Effector CD4-positive, alpha-beta T cell (primary cell): Measurements from ENCODE around the gene MICB.
"Not testable (repeated sequence)": the region's sequence is repeated elsewhere in the genome, so short reads cannot be mapped to it uniquely, and the experiment has no call there.

ENCODE experiments used
- DNase-seq: peaks from one replicate; pipeline ENCODE4 v3.0.0-alpha.2; 2020
- total RNA-seq: gene quantifications from one replicate; lab custom pipeline; 2026; lab: John Stamatoyannopoulos, UW

The MICB gene
- 30.6 reads per million, percentile 57 among the genes with 10 or more reads in this experiment for total RNA-seq

DNA sequence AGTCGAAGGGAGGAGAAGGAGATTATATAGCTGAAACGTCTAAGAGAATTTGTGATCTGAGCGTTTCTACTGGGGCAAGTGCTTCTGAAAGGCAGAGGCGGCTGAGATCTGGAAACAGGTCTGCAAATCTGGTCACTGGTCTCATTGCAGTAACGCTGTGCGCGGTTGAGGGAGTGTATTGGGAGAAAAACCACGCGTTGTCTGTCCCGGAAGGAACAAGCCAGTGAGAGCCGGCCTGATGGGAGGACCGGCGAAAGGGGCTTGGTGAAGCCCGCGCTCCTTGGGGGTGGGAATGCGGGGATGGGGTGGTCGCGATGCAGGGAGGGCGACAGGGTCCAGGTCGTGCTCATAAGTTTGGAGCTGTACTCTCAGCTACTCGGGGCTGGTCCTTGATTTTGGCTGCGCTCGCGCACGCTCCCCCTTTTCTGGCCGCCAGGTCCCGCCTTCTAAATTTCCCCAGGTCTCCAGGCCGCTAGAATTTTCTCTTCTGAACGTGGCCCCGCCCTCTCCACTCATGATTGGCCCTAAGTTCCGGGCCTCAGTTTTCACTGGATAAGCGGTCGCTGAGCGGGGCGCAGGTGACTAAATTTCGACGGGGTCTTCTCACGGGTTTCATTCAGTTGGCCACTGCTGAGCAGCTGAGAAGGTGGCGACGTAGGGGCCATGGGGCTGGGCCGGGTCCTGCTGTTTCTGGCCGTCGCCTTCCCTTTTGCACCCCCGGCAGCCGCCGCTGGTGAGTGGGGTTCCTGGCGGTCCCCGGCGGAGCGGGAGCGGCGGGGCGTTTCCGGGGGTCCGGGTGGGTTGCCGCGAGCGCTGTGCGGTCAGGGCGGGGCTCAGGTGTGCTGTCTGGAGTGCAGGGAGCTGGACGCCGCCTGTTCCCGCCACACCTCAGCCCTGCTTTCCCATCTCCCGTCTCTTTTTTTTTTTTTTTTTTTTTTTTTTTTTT is at the start of gene MICB:
Gene MICB (plus strand): TSS at position 615 of the 946 bp plus-strand sequence. CDS start 49 bp downstream, at position 664.
- DNase-seq, result peak; percentile 88

DNA sequence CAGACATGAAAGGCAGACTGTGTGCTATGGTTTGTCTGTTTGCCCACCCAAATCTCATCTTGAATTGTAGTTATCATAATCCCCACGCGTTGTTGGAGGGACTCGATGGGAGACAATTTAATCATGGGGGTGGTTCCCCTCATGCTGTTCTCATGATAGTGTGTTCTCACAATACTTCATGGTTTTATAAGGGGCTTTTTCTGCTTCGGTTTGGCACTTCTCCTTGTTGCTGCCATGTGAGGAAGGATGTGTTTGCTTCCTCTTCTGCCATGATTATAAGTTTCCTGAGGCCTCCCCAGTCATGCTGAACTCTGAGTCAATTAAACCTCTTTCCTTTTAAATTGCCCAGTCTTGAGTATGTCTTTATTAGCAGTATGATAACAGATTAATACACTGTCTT is 47.2 kb upstream of the MICB start:
- DNase-seq, result no peak

DNA sequence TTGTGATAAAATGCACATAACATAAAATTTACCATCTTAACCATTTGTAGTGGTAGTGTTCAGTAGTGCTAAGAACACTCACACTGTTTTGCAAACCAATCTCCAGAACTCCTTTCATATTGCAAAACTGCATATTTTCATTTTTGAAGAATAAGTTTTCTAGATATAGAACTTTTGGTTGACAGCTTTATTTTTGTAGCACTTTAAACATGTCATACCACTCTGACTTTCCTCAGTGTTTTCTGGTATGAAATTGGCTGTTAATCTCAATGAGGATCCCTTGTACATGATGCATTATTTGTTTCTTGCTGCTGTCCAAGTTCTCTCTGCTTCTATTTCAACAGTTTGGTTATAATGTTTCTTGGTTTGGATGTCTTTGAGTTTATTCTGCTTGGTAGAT is 45.1 kb upstream of the MICB start:
- DNase-seq, result no peak

DNA sequence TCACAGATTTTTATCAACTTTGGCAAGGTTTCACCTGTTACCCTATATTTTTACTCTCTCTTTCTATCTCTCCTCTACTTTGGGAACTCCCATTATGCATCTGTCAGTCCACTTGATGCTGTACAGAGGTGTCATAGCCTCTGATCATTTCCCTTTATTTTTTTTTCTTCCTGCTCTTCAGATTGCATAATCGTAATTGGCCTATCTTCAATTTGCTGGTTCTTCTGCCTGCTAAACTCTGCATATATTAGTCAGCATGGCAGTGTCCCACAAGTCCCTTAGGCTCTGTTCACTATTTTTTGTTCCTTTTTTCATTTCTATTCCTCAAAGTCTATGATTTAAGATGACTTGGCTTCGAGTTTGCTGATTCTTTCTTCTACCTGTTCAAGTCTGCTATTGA is 44.7 kb upstream of the MICB start:
- DNase-seq, result no peak

DNA sequence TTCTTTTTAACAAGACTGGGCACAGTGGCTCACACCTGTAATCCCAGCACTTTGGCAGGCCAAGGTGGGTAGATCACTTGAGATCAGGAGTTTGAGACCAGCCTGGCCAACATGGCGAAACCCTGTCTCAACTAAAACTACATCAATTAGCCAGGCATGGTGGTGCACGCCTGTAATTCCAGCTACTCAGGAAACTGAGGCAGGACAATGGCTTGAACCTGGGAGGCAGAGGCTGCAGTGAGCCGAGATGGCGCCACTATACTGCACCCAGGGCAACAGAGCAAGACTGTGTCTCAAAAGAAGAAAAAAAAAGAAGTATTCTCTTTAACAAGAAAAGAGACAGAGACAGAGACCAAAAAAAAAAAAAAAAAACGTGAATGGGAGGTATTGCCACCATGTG is 38.1 kb upstream of the MICB start:
- DNase-seq, result not testable (repeated sequence)

DNA sequence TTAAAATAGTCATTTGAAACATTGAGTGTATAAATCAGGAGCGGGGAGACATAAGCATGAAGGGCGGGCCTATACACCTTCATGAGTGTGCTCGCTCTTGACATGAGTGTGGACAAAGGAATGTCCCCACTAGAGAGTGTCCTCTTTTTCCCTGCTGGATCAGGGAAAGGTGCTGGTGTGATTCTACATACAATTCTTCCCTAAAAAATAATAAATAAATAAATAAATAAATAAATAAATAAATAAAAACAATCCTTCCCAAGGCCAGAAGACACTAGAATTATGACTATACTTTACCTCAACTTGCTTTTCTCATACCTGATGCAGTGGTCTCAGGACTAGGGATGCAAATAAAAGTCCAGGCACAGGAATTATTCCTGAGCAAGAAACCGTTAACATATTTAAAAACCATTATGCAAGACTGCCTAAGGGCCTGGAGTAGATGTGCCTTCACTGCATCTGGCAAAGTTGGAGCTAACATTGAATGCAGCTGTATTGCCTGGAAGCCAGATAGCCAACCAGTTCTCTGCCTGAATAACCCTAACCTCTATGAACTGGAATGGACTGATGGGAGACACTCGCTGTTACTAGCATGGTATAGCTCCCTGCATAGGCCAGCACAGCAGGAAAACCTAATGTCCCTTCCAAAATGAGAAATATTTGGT is 37.5 kb upstream of the MICB start:
- no peak for DNase-seq

DNA sequence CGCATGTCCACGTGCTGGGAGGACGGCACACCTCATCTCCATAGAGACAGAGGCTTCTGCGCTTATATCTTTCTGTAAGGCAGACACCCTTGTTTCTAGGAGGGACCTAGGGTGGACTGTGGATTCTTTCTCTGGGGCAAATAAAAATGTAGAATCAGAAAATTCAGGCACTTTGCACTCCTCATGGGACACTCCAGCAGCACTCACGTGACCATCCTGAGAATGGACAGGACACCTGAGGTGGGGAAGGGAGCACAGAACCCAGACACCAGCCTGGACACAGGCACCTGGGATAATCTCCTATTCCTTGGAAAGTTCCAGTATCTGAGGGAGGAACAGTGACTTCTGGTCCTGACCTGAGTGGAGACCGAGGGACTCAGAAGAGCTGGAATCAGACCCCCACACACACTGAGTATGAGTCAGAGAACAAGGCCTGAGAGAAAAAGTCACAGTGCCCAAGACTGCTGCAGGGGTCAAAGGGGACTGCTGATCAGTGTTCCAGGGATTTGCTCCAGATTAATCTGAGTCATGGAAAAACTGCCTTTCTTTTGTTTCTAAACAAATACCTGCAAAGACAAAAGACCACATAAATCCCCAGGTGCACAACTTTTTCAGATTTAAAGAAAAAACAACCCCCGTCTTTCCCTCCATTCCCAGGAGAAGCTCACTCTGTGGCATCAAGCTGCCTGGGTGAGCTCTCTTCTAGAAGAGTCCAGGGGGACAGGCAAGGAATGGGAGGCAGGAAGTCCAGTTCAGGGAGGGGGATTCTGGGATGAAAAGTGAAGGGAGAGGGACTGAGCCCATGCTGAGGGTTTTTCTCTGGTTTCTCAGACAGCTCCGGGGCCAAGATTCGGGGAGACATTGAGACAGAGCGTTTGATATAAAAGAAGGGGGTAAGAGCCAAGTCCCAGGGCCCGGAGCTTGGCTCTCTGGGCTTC is 35.6 kb upstream of the MICB start:
- DNase-seq, result no peak

DNA sequence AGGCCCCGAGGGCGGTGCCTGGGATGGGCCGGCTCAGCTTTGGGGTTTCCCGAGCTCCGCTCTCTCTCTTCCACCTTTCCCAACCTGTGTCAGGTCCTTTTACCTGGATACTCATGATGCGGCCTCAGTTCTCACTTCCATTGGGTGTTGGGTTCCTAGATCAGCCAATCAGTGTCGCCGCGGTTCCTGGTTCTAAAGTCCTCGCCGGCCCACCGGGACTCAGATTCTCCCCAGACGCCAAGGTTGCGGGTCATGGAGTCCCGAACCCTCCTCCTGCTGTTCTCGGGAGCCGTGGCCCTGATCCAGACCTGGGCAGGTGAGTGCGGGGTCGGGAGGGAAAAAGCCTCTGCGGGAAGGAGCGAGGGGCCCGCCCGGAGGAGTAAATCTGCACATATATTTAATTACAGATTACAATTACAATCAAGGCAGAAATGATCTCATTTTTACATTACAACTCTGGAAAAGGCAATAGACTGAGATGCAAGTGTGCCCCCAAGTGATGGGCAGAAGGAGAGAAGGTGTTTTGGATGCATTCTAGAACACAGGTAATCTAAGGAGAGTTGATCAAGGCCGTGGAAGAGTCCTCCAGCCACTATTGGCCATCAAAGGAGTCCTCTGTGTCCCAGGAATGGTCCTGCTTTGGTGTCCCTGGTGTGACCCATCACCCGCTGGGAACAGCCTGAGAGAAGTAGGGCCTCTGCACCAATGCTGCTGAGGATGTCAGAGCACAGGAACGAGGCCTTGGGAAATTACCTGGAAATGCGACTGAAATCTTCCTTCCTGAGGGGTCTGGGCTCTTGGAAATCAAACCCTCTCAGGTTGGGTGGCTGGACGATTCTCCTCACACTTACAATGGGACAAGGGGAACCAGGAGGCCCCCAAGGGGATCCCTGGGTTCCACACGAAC is 34.7 kb upstream of the MICB start:
- peak; percentile 90 for DNase-seq

DNA sequence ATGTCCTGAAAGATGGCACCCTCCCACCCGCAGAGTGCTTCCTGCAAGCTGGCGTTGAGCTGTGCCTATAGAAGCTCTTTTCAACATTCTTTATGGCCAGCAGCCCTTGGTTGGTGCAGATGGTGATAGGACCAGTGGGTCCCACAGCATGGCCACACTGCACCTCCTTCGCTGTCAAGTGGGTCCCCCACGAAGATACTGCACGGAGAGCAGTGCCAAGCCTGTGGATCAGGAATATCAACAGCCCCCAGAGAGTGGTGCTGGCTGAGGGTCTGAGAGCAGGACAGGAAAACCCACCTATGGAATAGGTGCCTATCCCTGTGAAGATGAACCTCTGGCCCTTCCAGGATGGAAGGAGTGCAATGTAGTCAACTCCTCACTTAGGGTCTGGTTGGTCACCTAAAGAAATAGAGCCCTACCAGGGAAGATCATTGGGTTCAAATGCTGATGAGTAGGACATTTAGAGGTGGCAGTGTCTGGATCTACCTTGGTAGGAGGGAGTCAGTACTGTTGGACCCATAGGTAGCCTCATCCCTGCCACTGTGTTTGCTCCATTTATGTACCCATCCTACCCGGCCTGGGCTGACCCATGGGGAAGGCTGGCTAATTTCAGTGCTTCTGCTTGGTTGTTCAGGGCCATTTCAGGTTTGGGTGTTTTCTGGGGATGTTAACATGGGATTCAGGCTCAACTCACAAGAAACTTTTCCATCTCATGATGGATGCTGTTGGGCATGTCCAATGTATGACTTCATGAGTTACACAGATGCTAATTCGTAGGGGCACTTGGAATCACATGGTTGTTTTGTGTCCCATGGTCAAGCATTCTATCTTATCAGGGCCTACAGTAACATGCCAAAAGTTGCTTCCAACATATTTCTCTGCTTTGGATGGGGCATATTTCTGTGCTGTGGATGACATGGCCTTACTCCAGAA is 33.4 kb upstream of the MICB start:
- DNase-seq, result no peak

DNA sequence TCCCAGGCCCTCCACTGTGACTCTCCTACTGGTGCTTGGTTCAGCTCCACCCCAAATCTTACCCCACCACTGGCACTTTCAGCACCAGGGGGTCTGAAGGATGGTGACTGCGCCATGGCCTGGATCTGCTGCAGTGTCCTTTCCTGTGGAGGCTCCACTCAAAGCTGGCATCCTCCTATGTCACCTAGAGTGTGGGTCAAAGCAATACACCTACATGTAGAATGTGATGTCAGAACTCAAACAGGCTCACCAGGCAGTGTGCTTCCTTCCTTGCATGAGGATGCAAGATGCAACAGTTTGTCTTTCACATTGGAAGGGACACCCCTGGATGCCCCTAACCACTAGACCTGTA is 32.8 kb upstream of the MICB start:
- no peak for DNase-seq

DNA sequence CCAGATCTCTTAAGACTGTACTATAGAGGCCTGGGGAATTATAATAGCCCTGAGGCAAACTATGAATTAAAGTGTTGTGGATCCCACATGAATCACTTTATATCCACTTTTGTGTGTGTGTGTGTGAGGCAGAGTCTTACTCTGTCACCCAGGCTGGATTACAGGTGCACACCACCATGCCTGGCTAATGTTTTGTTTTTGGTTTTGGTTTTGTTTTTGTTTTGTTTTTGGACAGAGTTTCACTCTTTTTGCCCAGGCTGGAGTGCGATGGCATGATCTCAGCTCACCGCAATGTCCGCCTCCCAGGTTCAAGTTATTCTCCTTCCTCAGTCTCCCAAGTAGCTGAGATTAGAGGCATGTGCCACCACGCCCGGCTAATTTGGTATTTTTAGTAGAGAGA is 32.2 kb upstream of the MICB start:
- no peak for DNase-seq

DNA sequence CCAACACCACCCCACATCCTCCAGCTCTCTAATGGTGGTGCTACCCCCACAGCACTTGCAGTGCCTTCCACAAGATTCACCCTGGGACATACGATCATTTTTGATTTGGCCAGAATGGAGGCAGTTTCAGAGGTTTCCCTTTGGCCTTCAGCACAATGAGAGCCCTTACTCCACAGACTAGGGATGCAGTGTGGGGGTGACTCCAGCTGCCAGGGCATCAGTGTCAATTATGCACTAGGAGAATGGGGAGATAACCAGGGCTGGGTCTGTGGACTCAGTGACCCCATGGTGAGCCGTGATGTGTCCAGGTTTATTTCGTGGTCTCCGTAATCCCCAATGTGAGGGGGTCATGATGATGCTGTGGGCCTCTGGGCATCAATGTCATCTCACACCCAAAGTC is 31.5 kb upstream of the MICB start:
- no peak for DNase-seq

DNA sequence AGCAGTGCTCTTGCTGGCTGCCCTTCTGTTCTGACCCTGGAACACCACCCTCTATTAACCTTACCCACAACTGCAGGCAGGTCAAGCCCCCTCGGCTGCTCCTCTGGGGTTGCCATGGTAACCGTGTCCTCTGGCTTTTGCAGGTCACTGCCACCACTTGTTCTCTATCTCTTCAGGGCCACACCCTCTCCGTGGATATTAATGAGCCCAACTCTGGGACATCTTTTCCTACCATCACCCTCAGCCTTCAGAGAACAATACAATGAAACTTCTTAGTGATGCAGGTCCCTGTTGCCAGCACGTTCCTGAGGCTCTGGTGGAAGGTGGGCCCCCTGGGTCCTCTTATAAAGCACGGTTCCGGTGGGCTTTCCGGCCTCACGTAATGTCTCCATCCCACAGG is 30.8 kb upstream of the MICB start:
- DNase-seq, result no peak

DNA sequence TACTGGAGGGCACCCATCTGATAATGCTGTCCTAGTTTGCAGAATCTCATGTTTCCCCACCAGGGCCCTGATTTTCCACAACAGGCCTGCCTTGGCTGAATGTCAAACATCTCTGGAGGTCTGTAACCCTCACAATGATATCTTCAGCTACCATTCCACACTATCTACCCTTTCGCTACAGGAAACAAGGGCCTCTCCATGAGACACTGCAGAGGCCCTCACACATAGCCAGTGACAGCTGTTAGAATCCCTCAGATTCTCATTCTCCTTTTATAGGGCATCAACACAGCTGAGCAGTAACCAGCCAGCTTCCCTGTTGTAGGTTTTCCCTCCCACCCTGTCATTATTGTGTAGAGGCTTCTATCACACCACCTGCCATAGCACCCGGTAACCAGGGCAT is 29.6 kb upstream of the MICB start:
- DNase-seq, result no peak

DNA sequence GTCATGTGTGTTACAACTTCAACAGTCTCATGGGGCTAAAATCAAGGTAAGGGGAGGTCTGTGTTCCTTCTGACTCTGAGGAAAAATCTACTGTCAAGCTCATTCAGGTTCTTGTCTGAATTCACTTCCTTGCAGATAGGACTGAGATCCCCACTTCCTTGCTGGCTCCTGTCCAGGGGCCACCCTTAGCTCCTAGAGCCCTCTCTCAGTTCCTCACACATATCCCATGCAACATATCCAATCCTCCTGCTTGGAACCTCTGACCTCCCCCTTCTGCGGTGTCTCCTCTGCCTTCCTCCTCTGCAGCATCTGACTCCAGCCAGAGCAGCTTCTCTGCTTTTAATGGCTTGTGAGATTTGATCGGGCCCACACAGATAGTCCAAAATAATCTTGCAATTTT is 27.1 kb upstream of the MICB start:
- DNase-seq, result no peak

DNA sequence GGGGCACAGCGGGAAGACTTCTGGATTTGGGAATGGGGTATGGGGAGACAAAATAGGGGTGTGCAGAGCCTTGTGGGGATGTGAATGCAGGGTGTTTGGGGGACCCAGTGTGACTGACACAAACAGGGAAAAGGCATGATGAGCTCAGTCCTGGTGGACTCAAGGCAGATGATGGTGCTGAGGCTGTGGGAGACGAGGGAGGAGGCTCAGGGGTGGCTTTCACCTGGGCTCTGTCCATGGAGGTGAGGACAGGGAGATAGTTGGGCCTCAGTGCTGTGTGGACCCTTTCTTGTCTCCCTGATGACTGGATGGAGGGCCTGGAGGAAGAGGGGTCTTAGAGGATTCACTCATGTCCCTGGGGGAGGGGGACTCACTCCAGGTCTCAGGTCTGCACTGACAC is 26.2 kb upstream of the MICB start:
- no peak for DNase-seq

DNA sequence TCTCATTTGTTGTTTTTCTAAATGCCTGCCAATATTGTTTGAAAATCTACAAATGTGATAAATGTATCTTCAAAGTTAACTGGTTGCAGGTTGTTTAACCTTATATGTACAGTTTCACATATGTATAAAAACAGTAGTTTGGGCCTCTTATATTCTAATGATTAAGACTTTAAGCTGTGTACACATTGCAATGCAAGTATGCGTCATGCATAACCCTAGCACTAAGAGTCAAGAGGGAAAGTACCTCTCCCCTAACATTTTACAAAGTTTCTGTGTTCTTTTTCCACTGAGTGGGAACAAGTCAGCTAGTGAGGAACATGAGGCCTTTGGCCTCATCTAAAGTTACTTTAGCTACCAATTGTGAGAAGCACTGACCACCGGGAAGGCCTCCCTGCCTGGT is 25.7 kb upstream of the MICB start:
- no peak for DNase-seq

DNA sequence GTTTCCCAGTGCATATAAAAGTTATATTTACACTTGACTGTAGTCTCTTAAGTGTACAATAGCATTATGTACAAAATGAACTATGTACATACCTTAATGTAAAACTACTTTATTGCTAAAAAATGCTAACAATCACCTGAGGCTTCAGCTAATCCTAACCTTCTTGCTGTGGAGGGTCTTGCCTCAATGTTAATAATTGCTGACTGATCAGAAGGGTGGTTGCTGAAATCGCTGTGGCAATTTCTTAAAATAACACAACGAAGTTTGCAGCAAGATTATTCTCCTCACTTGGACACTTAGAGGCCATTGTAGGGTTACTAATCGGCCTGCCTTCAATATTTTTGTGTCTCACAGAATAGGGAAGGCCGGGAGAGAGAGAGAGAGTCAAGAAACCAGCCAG is 24.7 kb upstream of the MICB start:
- DNase-seq, result no peak

DNA sequence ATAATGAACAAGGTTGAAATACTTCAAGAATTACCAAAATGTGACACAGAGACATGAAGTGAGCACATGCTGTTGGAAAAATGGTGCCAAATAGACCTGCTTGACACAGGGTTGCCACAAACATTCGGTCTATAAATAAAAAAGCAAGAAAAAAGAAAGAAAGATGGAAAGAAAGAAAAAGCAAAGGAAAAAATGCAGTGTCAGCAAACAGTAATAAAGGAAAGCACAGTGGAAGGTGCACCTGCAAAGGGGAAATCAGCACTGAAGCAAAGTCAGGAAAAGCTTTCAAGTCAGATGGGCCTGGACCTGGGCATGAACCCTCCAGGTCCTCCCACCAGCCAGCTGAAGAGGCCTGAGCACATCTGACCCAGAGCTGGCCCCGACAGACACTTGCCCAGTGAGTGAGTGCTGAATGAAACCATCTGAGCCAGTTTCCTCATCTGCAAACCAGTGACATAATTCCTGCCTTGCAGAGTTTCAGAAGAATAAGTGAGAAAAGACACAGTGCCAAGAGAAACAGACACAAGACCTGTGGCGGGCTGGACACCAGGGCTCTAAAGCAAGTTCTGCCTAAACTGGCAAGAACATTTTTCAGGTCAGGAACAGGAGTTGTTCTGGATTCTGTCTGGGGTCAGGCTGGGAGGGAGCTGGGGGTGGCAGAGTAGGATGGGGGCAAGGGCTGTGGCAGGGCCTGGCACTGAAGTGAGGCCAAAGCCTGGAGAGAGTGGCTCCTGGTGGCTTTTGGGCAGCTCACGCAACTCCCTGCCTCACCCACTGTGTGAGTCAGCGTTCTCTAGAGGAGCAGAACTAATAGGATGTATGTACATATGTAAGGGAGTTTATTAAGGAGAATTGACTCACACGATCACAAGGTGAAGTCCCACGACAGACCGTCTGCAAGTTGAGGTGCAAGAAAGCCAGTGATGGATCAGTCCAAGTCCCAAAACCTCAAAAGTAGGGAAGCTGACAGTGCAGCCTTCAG is 23.9 kb upstream of the MICB start:
- DNase-seq, result no peak

DNA sequence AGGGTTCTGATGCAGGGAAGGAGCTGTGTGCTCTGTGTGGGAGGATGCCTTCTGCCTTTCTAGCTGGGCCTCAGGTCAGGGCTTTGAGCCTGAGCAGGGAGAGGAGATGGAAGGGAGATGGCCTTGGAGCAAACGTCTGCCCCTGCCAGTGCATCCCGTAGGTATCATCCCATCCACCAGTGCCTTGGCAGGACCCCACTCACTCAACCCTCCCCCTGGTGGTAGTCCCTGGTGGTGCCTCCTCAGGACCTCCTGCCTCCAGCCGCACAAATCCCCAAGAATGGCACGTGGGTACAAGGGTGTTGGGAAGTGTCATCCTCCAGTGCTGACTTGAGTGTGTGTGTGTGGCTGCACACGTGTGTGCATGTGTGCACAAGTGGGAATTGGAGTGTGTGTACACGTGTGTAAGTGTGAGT is 23.1 kb upstream of the MICB start:
- no peak for DNase-seq
